Epithelial cell of proximal tubule (primary cell): ENCODE data around the gene SLC4A8. TPM values are rescaled to one million over a fixed set of nuclear protein-coding genes. Genes with fewer than 3 reads are reported as not detected.

ENCODE experiments used
- DNase-seq: peaks from one replicate; pipeline ENCODE4 v3.0.0-alpha.2; 2011; ENCODE audit warnings: low read depth
- H3K4me3 ChIP-seq: 2 replicates; pipeline ENCODE4 v1.5.1; 2011; ENCODE audit warnings: low read depth, mild to moderate bottlenecking, low read length
- total RNA-seq: library from RNA; depleted of rRNA; stranded (reverse); fragments of >200 nt; gene quantifications from 2 replicates; pipeline ENCODE4 v1.2.3, GENCODE V29; 2015
- TF ChIP-seq, protein P1 (sequence below): conservative IDR thresholded peaks from 2 replicates; pipeline ENCODE4 v1.5.1; 2012; ENCODE audit warnings: low read depth, mild to moderate bottlenecking, low read length

SLC4A8 gene
- total RNA-seq, 1 donor from 2014 or later: 0.86 TPM

DNA sequence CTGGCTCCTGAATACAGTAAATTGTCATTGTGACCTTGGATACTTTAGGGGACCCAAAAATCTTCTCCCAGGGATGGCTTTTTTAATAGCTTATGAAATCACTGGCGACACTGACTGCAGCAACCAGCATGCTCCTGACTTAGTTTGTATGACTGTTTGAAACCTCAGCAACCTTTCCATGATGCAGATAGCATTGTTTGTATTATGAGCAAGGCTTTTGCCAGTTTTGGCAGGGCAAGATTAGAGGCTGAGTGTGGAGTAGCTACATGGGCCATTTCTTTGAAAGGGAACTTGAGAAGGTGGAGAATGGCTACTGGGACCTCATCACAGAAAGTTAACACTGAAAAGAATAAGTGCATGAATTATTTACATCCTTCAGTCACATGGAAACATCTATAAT is 50.9 kb downstream of the SLC4A8 start:
- TF ChIP-seq, protein P1, sequence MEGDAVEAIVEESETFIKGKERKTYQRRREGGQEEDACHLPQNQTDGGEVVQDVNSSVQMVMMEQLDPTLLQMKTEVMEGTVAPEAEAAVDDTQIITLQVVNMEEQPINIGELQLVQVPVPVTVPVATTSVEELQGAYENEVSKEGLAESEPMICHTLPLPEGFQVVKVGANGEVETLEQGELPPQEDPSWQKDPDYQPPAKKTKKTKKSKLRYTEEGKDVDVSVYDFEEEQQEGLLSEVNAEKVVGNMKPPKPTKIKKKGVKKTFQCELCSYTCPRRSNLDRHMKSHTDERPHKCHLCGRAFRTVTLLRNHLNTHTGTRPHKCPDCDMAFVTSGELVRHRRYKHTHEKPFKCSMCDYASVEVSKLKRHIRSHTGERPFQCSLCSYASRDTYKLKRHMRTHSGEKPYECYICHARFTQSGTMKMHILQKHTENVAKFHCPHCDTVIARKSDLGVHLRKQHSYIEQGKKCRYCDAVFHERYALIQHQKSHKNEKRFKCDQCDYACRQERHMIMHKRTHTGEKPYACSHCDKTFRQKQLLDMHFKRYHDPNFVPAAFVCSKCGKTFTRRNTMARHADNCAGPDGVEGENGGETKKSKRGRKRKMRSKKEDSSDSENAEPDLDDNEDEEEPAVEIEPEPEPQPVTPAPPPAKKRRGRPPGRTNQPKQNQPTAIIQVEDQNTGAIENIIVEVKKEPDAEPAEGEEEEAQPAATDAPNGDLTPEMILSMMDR: no peak
- no peak overlapping the region for H3K4me3 ChIP-seq
- DNase-seq: no peak

DNA sequence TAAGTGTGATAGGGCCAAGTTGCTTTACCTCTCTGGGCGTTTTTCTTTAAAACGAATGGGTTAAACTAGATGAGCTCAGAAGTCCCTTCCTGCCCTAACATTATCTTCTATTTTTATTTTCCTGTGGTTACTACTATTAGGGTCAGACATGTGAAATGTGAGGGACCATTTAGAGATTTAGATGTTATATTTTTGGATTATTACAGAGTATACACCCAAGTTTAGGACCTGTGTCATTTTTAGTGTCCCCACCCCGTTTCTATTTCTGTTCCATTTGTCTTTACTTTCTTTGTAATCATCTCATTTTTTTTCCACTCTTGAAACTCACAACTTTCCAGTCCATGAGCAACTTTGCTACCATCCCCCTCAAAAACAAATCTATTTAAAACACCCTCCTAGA is 56.3 kb downstream of the SLC4A8 start:
- no peak for DNase-seq
- no peak overlapping the region for H3K4me3 ChIP-seq
- TF ChIP-seq, protein P1: no peak

DNA sequence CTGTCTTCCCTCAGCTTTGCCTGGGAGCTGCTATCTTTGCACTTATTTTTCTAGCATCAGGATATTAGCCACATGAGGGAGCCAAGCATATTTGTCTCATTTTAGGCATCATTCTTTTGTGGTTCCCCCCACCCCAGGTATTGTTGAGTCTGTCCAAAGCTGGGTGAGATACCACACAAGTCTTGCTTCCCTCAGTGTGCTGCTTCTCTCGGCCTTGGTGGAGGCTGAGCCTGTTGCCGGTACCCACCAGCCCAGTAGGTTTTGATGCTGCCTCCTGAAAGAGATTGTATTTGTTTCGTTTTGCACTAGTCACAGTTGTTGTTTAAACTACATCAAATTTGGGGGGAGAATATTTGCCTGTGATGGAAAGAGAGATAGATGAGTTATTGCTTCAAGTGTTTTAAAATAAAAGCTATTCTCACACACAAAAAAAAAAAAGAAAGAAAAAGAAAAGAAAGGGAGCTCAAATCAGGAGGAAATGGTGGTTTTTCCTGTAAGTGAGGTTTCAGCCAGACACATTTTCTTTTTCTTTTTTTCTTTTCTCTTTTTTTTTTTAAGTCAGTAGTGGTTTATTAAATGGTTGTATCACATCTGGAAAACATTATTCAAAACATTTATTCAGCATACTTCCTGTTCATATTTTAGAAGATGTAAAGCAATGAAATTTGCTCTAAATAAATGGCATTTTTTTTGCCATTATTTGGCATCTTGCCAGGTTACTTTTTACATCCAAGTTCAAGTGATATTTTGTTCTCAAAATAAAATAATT is 58.5 kb downstream of the SLC4A8 start:
- TF ChIP-seq, protein P1: no peak
- H3K4me3 ChIP-seq: no peak overlapping the region
- no peak for DNase-seq

DNA sequence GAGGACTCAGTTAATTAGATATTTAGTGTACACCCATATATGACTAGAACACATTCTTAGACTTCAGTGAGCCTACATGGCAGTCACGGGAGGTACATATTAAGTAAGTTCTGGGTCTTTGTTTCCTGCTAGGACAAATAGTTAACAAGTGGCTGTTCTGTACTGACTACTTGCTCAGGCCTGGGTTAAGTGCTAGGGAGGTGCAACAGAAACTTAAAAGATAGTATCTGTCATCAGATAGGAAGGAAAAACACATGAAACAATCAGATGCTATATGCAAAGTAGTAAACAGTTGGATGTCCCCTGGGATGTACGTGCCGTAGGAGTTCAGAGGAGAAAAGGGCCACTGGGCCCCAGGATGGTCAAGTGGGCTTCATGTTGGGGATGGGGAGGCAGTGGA is 59.5 kb downstream of the SLC4A8 start:
- no peak overlapping the region for H3K4me3 ChIP-seq
- TF ChIP-seq, protein P1: no peak

DNA sequence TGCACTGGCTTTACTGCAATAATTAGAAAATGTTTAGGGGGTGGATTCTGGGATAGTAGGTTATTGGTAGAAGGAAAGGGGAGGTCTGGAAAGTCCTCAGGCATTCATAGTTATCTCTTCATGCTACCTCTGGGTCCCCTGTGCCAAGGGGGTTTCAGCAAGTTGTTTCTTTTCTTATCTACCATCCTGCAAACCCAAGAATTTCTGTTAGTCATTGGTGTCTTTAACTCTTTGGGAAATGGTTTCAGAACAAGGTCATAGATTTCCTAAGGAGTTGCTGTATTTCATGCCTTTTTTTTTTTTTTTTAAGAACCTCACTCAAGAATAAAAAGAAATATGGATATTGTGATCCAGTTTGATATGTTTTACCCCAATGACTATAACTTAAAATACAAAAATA is 63.6 kb downstream of the SLC4A8 start:
- no peak overlapping the region for H3K4me3 ChIP-seq
- no peak for DNase-seq
- TF ChIP-seq, protein P1: no peak

More for the DNA sequence above, 59.5 kb downstream of the SLC4A8 start:
- no peak for DNase-seq

DNA sequence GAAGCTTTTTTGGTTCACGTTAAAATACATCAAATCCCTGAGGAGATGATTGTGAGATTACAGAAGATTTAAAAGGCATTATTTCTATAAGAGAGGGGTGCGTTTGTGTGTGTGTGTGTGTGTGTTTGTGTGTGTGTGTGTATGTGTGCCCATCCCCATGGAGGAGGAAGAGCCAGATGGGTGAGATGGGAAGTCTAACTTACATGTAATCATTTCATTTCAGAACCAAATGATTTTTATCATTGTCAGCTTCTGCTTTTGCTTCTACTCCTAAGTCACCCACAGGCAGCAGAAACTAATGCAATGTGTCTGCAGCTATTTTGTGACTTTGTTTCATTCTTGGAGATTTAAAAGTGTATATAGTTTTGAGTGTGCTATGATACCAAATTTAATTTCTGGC is 68.7 kb downstream of the SLC4A8 start:
- TF ChIP-seq, protein P1: no peak
- H3K4me3 ChIP-seq: no peak overlapping the region
- no peak for DNase-seq

DNA sequence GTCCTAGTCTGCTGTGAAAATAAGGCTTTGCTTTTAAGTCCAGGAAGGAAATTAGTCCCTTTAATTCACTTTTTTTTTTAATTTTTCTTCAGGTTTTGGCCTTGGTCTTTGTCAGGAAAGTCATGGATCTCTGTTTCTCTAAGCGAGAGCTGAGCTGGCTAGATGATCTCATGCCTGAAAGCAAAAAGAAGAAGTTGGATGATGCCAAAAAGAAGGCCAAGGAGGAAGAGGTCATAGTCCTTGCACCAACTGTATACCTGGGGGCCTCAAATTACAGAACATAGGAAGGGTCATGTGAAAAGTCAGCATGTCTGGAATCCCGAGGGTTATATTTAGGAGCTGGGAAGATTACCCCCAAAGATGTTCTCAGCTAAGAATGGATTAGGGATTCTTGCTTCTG is 72.3 kb downstream of the SLC4A8 start:
- TF ChIP-seq, protein P1: no peak
- H3K4me3 ChIP-seq: no peak overlapping the region
- no peak for DNase-seq
